HG02981 (cell line): ENCODE results near the gene ITIH2.
"Not testable (repeated sequence)": the region's sequence is repeated elsewhere in the genome, so short reads cannot be mapped to it uniquely, and the experiment has no call there.

Experiments used
- ATAC-seq: cut with Tn5 transposase; IDR thresholded peaks from one replicate; pipeline ENCODE4 v1.9.1; 2021; ENCODE audit warnings: mild to moderate bottlenecking, moderate library complexity; ENCODE audit not compliant: unreplicated experiment

The ITIH2 gene, protein sequence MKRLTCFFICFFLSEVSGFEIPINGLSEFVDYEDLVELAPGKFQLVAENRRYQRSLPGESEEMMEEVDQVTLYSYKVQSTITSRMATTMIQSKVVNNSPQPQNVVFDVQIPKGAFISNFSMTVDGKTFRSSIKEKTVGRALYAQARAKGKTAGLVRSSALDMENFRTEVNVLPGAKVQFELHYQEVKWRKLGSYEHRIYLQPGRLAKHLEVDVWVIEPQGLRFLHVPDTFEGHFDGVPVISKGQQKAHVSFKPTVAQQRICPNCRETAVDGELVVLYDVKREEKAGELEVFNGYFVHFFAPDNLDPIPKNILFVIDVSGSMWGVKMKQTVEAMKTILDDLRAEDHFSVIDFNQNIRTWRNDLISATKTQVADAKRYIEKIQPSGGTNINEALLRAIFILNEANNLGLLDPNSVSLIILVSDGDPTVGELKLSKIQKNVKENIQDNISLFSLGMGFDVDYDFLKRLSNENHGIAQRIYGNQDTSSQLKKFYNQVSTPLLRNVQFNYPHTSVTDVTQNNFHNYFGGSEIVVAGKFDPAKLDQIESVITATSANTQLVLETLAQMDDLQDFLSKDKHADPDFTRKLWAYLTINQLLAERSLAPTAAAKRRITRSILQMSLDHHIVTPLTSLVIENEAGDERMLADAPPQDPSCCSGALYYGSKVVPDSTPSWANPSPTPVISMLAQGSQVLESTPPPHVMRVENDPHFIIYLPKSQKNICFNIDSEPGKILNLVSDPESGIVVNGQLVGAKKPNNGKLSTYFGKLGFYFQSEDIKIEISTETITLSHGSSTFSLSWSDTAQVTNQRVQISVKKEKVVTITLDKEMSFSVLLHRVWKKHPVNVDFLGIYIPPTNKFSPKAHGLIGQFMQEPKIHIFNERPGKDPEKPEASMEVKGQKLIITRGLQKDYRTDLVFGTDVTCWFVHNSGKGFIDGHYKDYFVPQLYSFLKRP

DNA sequence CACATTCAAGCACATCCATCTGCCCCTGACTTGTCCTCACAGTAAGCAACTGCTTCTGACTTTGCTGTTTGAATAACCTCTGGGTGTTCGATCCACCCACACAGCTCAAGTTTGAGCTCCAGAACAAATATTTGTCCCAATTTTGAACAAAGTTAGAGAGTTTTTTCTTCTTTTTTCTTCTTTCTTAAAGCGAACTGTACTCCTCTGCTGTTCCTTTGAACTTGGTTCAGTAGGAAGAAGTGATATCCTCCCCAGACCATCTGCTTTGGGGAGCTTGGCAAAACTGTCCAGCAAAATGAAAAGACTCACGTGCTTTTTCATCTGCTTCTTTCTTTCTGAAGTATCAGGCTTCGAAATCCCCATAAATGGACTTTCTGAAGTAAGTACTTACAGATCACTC, at the start of gene ITIH2:
ITIH2 (plus strand) TSS at position 177 of the 400 bp plus-strand sequence; CDS start at position 296, 119 bp downstream.
- ATAC-seq = no peak

DNA sequence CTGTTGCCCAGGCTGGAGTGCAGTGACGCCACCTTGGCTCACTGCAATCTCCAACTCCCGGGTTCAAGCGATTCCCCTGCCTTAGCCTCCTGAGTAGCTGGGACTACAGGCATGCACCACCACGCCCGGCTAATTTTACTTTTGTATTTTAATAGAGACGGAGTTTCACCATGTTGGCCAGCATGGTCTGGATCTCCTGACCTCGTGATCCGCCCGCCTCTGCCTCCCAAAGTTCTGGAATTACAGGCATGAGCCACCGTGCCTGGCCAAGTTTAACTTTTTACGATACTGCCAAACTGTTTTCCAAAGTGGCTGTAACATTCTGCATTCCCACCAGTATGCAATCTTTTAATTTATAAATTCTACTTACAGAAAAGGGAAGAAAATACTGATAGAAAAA, 46.0 kb upstream of the ITIH2 start:
- not testable (repeated sequence) for ATAC-seq

- ATAC-seq = no peak
Measured at GRCh38 chr10:7657552-7657951, 45.6 kb upstream of the ITIH2 start.

- no peak for ATAC-seq
Measured at GRCh38 chr10:7659560-7659959, 43.6 kb upstream of the ITIH2 start.

DNA sequence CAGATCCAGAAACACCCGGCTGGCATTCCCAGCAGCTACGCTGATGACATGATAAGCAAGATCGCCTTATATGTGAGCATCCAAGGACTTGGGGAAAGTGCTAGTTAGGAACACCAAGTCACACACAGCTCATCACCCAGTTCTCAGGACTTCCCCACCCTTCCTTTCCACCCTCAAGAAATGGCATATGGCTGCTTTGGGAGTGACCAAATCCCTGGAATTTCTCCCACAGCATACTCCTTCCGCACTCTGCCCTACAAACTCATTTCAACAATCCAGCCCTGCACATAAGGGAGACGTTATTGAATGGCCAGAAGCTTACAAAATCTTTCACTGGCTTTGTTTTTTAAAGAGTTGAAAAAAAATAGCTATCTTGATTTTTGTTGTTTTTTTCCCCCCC, 40.6 kb upstream of the ITIH2 start:
- ATAC-seq = no peak

GRCh38 chr10:7664707-7665106, 38.4 kb upstream of the ITIH2 start:
- no peak for ATAC-seq

- ATAC-seq = no peak
Measured at GRCh38 chr10:7665767-7666166, 37.3 kb upstream of the ITIH2 start.

DNA sequence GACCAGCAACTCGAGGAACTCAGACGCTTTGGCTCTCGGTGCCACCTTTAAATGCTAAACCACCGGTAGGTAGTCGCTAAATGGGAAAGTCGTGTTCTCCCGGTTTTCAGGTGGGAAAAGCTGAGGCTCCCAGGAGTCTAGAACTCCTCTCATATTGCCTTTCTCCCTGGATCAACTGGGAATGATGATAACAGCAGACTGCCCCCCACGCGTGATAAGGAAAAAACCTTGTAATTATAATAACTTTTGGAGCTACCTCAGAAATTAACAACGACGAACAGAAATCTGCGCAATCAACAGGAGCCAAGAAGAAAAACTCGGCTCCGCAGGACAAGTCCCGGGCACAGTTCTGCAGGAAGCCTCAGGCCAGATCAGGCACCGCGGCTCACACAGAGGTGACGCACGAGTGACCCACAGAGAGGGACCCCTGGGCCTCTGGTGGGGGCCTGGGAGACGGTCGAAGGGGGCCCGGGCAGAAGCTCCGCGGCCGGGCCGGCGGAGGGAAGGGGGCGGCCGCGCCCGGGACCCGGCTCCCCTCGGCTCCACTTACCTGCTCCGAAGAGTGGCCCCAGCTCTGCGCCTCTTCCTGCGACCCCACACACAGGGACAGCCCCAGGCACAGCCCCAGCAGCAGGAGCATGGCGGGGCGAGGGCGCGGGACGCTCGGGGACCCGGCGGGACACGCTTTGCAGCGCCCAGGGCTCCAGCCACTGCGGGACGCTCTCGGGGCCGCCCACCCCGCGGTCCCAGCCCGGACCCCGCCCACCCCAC, 36.7 kb upstream of the ITIH2 start, which contains the start of gene ITIH5:
ITIH5 (minus strand) TSS at position 714 of the 771 bp plus-strand sequence; CDS start at position 640, 74 bp downstream.
- no peak for ATAC-seq

DNA sequence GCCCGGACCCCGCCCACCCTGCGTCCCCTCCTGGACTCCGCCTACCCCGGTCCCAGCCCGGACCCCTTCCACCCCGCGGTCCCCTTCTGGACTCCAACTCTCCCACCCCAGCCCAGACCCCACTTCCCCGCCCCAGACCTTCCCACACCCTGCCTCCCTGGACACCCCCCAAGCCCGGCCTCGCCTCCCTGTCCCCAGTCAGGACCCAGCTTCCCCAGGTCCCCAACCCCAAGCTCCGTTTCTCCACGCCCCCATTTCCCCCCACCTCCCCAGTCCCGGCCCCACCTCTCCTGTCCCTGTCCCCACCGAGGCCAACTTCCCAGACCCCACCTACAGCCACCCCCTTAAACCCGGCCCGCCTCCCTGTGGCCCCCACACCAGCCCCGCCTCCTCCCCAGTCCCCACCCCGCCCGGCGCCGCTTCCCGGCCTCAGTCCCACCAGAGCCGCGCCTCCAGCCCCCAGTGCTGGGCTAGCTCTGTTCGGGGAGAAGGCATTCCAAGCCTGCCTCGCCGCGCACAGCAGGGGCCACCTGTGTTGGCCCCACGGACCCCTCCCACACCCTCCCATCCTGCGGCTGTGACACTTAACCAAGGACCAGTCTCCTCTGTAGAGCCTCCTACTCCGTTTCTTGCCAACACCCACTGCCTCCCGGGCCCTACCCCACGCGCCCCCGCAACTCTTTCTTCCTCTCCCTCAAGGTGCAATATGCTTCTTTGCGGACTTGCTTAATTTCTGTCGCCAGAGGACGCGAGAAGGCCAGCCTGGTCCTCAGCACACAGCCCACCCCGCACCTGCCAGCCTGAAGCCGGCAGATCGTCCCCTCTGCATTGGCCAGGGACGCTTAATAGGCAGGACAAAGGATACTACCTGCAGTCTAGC, 35.6 kb upstream of the ITIH2 start:
- ATAC-seq = no peak

GRCh38 chr10:7670157-7670556, 33.0 kb upstream of the ITIH2 start:
- ATAC-seq = no peak

DNA sequence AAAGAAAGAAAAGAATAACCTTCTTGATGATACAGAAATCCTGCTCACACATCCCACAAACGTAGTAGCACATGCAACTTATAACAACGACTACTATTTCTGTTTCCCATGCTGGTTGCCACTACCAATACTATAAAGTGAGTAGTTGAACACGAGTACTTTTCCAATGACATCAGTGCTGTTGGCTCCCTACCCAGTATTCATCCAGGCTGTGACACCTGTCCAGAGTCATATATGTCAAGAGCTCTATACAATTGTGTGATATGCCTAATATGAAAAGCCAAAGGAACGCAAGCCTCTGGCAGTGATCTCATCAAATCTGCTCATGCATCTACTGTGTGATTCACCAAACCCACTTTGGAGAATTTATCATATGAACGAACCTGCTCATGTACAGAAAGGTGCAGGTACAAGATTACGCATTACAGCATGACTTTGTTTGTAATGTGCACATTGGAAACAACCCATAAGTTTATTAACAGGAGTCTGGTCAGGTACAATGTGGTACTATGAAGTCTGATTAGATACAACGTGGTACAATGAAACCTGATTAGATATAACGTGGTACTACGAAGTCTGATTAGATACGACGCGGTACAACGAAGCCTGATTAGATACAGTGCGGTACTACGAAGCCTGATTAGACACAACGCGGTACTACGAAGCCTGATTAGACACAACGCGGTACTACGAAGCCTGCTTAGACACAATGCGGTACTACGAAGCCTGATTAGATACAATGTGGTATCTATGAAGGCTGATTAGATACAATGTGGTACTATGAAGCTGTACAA, 30.6 kb upstream of the ITIH2 start:
- no peak for ATAC-seq

- ATAC-seq = no peak
Measured at GRCh38 chr10:7679256-7679655, 23.9 kb upstream of the ITIH2 start.

DNA sequence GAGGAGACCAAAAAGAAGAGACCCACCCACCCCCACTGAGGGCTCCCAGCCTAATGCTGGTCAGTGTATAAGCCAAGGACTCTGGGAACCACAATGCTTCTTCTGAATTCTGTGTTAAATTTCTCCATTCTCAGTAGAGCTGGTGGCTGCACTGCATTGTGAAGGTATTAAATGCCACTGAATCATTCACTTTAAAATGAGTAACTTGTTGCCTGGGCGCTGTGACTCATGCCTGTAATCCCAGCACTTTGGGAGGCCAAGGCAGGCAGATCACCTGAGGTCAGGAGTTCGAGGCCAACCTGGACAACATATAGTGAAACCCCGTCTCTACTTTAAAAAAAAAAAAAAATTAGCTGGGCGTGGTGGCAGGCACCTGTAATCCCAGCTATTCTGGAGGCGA, 23.0 kb upstream of the ITIH2 start:
- ATAC-seq = not testable (repeated sequence)

- ATAC-seq = no peak
Measured at GRCh38 chr10:7686351-7687171, 16.6 kb upstream of the ITIH2 start.

- peak; percentile 99 for ATAC-seq
Measured at GRCh38 chr10:7687228-7687907, 15.7 kb upstream of the ITIH2 start.

DNA sequence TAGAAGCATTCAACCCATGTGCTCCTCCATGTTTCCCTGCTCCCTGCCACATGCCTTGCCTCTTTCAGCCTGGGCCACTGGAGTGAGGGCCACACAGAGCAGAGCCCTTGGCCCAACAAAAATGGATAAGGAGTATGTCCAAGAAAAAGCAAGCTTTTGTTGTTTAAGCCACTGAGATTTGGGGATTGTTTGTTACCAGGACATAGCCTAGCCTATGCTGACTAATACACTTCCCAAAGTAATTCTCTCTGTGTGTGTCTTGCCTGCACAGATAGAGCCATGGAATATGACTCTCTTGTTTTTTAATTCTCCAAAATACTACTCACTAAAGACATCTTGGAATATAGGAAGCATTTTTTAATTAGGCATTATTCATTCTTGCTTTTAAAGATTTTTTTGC, 13.5 kb upstream of the ITIH2 start:
- ATAC-seq = no peak

- not testable (repeated sequence) for ATAC-seq
Measured at GRCh38 chr10:7690885-7691597, 12.1 kb upstream of the ITIH2 start.
